GM19099 (cell line): Measurements from ENCODE around the gene ISYNA1.

Experiments used
- POLR2A ChIP-seq: IDR thresholded peaks from 3 replicates; pipeline ENCODE4 v1.6.1; 2011; ENCODE audit warnings: low read depth; ENCODE audit not compliant: insufficient read length; ENCODE audit errors: extremely low read depth

ISYNA1 gene

GRCh38 chr19:18414504-18415177 lies 23.3 kb downstream of the ISYNA1 start:
- no peak for TF ChIP-seq POLR2A

GRCh38 chr19:18412610-18413239 lies 25.2 kb downstream of the ISYNA1 start:
- no peak for TF ChIP-seq POLR2A

DNA sequence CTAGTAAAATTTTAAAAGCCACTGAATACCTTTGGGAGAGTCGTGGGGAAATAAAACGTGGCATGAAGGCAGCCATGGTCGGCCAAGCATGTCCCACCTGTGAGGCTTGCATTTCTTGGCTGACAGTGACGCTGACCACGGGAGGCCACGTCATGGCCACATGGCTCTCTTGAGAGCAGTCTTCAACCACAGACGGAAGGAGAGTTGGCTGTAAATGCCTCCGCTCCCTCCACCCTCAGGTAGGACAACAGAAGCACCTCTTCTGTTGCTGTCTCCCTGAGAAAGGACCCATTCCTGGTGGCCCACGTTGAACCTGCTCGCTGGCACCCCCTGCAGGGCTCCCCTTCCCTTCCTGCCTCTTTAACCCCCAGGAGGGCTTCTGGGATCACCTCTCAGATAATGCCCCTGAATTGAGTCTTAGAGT lies 29.9 kb downstream of the ISYNA1 start:
- no peak for TF ChIP-seq POLR2A

GRCh38 chr19:18406749-18407148 lies 31.2 kb downstream of the ISYNA1 start:
- no peak for TF ChIP-seq POLR2A

DNA sequence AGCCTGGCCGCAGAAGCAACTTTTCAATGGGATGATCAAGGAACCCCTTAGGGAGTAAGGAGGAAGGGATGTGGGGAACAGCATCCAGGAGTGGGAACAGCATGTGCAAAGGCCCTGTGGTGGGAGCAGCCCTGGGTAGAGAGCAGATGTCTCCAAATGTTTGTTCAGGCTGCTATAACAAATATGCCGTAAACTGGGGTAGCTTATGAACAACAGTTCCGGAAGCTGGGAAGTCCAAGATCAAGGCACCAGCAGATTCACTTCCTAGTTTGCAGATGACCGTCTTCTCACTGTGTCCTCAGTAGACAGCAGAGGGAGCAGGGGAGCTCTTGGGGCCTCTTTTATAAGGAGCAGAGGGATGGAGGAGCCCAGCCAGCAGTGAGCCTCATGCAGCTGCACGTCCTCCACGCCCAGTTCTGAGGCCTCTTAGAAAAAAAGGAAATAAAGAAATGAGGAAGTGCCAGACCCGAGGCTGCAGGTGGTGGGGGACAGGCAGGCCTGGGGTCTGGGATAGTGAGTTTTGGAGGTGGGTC lies 36.3 kb downstream of the ISYNA1 start:
- no peak for TF ChIP-seq POLR2A

GRCh38 chr19:18399008-18399407 lies 38.9 kb downstream of the ISYNA1 start:
- no peak for TF ChIP-seq POLR2A

GRCh38 chr19:18397242-18398202 lies 40.4 kb downstream of the ISYNA1 start, which contains the start of gene LRRC25:
LRRC25 (minus strand) TSS chr19:18397622; CDS start chr19:18396963, 659 bp downstream.
- TF ChIP-seq POLR2A, result no peak

GRCh38 chr19:18396471-18397241 lies 41.3 kb downstream of the ISYNA1 start:
- no peak for TF ChIP-seq POLR2A

GRCh38 chr19:18393836-18394235 lies 44.1 kb downstream of the ISYNA1 start:
- no peak for TF ChIP-seq POLR2A

DNA sequence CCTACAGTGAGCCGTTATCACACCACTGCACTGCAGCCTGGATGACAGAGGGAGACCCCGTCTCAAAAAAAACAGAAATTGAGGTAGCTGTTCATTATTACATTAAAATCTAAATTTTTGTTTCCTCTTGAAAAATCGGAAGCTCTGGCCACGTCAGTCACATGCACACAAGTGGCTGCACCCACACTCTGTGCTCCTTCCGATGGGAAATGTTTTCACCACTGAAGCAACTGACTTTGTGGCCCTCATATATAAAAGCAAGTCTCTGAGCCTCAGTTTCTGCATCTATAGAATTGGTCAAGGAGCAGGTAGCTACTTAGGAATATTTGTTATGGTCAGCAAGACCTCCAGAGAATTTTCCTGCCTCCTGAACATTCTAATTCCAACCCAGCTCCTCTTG lies 45.0 kb downstream of the ISYNA1 start:
- TF ChIP-seq POLR2A, result no peak

- TF ChIP-seq POLR2A, result no peak
Measured at GRCh38 chr19:18392417-18392816, 45.5 kb downstream of the ISYNA1 start.

GRCh38 chr19:18391509-18392075 lies 46.3 kb downstream of the ISYNA1 start:
- no peak for TF ChIP-seq POLR2A

- no peak for TF ChIP-seq POLR2A
Measured at GRCh38 chr19:18390065-18390907, 47.6 kb downstream of the ISYNA1 start.

DNA sequence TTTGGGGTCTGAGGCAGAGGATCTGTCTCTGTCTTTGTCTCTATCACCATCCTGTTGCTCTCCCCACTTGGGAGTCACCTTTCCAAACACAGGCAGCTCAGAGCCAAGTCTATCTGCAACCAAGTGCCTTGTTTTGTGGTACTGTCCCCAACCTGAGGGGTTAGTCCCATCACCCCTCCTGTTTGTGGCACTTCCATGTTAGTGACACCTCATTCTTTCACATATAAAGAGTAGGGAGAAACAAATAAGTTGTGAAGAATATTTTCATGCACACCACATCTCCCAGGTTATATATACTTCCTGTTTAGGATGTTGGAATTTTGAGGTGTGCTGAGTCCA lies 48.2 kb downstream of the ISYNA1 start:
- TF ChIP-seq POLR2A, result no peak
